ENCODE measurements around the gene BCAS3.
"Not testable (repeated sequence)": the region's sequence is repeated elsewhere in the genome, so short reads cannot be mapped to it uniquely, and the experiment has no call there.

Gene BCAS3

DNA sequence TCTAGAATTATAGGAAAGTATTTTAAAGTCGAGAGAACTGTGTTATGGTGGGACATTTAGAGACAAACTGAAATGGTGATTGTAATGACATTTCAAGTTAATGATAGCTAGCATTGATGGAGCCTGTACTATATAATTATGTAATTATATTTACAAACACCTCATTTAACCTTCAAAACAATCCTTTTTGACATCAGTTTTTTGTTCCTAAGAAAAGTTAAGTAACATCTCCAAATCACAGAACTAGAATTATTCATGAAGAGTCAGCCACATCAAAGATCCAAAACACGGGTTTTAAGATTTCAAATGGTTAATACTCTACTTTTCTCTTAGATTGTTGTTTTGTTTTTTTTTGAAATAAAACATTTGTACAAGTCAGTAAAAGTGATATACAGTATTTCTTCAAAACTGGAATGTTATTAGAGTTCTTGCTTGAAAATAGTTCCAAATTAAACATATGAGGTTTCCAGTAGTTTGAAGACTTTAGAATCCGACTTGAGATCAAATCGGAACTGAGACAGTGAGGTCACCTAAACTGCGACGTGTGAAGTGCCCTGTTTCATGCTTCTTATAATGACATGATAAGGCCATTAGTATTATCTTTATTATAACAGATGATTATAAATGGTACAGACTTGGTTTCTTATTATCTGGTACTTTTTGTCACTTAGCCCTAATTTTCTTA, 457.0 kb downstream of the BCAS3 start:
- no peak for DNase-seq

DNA sequence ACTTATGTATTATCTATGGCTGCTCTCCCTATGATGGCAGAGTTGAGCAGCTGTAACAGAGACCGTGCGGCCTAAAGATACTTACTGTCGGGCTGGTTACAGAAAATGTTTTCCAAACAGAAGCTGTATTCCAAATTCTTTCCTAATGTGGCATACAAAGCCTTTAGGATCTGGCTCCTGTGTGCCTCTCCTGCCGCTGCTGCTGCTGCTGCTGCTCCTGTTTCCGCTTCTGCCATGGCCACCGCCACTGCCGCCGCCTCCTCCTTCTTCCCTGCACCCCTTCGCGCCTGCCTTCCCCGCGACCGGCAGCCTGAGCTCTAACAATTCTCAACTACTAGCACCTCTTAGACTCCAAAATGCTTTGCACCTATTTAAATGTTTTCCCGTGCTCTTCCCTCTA, 458.1 kb downstream of the BCAS3 start:
- no peak for DNase-seq

DNA sequence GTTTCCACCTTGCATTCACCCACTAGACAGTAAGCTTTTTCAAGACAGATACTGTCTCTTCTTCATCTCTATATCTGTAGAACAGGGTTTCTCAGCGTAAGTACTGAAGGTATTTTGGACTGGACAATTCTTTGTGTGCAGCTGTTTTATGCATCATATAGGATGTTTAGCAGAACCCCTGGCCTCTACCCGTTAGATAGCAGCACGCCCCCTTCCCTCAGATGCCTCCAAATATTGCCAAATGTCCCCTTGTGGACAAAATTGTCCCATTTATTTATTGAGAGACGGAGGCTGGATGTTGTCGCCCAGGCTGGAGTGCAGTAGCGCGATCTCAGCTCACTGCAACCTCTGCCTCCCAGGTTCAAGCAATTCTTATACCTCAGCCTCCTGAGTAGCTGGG, 458.6 kb downstream of the BCAS3 start:
- no peak for DNase-seq

DNA sequence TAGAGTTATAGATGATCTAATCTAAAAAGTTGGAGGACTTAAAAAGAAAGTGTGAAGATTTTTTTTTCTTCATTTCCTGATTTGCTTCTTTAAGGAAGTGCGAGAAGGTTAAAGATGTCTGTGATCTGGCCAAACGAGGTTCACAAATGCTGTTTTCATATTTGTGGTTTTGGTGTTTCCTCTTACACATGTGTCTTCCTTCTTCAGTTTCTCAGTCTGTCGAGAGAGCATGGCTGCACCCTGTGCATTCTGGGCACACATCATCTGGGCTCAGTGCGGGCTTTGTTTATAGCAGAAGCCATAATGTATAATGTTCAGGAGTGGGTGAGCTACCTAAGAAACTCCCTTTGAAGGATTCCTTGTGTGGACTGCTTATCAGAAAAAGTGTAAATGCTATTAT, 461.6 kb downstream of the BCAS3 start:
- peak; percentile 77 for DNase-seq

DNA sequence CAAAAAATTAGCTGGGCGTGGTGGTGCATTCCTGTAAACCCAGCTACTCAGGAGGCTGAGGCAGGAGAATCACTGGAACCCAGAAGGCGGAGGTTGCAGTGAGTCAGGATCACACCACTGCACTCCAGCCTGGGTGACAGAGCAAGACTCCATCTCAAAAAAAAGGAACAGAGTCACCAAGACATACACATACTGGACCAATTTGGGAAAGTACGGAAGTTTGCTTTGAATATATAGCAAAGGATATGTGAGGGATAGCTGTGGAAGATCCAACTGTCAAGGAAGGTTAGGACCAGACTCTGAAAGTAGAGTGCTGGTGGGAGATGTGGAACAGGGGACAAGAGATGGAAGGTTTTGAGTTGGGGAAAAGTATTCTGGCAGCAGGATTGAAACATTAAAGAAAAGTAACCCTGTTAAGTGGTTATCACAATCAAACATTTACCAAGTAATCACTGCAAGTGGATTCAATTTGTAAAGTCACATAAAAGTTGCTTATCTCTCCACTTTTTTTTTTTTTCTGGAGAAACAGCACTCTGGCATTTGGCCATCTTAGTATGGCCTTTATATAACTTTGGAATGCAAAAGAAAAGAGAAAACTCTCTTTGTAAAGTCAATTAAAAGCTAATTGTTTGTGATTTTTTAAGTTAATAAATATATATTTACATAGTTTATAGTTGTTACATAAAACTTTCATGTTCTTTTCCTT, 462.6 kb downstream of the BCAS3 start:
- DNase-seq = no peak

DNA sequence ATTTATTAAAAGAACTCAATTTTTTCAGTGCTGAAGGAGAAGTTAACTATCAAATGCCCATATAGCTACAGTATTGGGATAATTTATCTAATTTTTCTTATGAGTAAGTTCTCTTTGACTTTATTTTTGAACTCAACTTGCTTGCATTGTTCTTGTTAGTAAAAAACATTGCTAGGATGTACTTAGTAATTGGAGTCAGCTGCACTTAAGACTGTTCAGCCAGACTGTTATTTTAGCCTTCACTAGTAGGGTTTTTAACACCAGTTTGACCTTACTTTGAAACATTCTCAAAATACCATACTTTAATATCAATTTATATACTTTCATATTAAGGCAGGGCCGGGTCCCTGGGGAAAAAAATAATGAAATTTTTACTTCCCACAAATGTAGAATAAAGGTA, 465.4 kb downstream of the BCAS3 start:
- no peak for DNase-seq

DNA sequence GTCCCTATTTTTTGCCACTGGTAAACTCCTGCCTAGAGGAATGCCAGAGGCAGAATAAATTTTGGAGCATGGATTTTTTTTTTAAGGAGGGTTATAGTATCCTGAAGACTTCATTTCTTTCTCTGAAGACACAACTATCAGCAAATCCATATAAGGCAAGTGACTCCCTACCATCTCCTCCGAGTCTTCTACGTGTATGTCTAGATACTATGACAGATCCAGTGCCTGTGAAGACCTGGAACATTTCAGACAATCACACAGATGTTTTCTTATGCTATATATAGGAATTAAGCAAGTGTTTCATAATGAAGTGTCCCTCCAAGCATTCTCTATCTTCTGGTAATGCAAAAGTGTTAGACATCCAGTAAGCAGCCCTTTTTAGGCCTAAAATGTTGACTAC, 466.5 kb downstream of the BCAS3 start:
- DNase-seq = no peak

DNA sequence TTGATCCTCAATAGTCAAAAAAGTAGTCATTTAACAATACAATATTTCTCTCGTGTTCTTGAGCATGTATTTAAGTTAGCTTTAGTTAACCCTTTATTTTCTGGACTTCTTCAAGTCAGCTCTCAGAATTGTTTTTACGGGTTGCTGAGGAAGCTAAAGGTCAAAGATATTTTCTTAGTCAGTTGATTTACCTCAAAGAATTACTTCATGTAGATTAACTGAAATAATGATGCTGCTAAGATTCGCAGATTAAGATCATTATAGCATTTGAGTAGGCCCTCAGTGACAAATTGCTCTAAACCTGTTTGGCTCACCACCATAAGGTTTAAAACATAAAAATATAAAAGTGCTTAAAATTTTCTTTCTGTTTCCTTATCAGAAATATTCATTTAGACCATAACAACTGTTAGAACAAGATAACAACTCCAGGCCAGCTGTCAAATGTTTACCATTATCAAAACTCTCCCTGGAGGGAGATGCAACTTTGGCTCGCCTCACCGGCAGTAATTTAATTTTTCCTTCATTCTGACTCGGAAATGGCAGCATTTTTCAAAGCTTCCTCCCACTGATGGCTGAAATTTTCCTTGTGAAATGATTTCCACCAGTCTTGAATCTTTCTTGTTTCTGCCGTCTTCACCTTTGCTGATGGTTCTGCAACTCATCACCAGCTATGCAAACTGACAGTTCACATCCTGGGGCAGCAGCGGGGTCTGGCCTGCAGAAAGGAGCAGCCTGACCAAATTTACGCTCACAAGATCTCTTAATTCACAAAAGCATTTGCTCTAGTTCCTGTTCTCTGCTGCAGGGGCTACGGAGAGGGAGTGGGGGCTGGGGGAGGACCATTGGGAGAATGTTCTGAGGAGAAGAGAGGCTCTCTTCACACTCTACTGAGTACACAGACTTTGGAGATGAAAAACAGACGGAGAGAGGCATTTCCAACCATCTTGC, 467.2 kb downstream of the BCAS3 start:
- DNase-seq = no peak

DNA sequence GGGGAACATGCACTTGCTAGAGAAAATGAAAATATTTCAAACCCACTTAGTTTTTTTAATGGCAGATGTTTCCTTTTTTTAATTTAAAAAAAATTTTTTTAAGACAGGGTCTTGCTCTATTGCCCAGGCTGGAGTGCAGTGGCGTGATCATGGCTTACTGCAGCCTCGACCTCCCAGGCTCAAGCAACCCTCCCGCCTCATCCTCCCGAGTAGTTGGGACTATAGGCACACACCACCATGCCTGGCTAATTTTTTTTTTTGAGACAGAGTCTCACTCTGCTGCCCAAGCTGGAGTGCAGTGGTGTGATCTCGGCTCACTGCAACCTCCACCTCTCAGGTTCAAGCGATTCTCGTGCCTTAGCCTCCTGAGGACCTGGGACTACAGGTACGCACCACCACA, 469.2 kb downstream of the BCAS3 start:
- not testable (repeated sequence) for DNase-seq

DNA sequence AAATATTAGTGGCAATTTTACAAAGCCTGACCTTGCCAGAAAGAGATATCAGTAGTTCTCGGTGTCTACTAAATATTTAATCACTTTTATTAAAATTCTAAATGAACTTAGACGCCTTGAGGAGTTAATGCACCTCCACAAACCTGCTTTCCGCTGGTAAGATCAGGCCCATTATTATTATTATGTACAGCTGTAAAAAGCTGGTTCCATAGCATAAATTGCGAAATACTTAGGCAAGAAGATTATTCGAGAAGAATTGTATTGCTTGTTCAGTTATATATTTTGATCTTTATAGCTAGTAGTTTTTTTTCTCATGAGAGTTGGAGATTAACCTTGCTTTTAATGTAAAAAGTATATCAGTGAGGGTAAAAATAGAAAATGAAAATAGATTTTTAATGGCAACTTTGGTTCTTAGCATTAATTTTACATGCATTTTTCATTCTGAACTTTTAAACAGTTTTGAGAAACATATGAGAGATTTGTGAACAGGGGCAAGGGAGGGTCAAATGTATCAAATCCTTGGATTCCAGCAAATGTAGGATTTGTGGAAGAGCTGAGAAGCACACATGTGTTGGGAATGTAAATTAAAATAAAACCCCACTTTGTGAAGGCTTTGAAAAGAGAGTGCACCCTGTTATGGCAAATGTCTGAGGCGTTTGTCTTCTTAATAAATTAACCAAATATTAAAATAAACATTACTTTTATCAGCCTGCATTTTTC, 471.6 kb downstream of the BCAS3 start:
- DNase-seq = no peak

DNA sequence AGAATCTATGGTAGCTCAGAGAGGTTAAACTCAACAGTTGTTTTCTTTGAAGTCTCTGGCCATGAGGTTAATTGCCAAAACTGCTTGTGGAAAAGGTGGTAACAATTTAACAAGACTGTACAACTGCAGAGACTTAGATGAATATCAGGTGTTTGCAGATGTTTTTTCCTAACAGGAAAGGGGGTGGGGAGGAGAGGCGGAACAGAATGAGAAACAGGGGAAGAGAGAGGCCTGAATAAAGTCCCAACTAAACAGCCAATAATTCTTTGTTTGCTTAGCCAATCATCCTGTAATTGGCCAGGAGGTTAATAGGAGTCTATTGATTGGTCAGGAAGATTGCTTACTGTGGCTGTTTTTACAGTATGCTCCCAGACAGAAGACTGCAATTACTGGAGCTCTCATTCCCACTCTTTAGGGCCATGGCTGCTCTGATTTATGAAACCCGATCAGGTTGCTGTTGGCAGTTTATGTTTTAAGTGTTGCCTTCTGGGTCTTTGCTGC, 472.3 kb downstream of the BCAS3 start:
- no peak for DNase-seq

DNA sequence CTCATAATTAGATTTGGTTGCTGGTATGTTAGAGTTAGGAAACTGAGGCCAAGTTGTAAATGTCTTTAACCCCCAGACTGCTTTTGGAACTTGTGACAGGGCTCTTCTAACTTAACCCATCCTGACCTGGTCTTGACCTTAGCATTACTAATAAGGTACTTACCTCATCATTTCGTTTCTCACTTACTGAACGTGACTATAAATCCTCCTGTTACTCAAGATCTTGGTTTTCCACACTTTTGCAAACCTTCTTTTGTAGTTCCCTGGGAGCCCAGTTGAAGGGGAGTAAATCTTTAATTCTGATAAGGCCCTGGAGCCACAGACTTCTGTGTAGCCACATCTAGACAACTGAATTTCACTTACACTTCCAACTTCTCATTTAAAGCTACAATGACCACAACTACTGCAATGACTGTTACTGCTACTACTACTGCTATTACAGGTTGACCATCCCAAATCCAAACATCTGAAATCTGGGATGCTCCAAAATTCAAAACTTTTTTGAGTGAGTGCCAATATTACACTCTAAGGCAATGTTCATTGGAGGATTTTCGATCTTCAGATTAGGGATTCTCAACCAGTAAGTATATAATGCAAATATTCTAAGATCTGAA, 473.1 kb downstream of the BCAS3 start:
- DNase-seq = no peak

DNA sequence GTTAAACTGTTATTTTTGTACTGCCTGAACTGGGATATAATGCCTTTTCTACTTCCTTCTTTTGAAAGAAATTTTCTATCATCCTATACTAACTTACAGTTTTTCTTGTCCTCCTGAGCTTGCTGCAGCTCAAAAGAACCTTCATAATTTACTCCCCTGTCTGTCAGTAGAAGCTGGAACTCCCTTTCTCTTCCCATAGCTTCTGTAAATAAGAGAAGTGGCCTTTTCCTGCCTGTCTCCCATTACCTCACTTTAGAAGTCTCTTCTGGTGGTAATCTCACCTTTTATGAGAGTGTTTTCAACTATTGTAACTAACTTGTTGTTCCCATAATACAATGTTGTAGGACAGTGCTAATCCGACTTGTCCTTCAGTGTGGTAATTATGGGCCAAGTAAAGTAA, 475.2 kb downstream of the BCAS3 start:
- no peak for DNase-seq

DNA sequence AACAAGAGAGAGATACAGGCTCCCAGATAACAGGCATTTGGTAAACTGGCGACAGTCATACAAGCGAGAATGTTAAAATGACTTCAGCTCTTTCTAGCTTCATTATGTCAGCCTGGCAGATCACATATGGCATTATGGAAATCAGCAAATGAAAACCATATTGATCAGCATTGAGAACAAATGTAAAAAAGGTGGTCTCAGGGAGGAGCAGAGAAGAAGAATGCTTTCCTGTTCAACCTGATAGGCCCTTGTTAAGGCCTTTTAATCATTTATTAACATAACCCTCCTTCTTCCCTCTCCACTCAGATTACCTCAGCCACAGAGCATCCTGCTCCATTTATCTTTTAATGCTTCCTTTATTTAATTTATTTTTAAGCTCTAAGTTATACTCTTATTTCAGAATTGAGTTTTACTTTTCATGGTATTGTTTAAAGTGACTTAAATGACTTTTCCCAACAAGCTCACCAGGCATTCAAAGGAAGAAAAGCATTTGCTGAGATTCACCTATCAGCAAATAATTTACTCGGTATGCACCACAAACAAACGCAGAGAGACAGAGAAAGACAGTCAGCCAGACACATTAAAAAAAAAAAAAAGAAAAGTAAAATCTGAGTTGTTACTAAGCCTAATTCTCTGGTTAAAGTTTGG, 478.1 kb downstream of the BCAS3 start:
- no peak for DNase-seq

DNA sequence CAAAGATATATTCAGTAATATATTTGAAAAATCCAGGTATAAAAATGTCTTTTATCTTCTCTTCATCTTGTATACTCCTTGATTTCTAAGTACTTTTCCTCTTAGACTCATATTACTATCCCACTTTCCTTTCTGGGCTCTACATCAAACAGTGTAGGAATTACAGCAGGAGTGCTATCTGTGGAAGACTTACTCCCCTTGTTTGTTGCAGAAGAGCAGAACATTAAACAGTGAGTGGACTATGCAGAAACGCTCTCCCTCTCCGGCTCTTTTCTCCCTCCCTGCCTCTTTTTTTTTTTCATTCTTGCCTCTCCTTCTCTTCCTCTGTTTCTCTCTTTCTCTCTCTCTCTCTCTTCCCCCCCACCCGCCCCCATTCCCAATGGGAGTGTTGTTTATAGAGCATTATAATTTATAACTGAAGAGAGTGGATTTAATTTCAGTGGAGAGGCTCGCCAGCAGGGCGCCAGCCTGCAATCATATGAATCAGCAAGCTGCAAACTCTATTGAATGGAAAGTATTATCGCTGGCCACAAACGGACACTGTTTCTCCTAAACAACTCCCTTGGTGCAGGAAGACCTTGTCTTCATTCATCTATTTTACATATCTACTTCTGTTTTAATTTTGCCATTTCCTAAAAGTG, 479.7 kb downstream of the BCAS3 start:
- no peak for DNase-seq

DNA sequence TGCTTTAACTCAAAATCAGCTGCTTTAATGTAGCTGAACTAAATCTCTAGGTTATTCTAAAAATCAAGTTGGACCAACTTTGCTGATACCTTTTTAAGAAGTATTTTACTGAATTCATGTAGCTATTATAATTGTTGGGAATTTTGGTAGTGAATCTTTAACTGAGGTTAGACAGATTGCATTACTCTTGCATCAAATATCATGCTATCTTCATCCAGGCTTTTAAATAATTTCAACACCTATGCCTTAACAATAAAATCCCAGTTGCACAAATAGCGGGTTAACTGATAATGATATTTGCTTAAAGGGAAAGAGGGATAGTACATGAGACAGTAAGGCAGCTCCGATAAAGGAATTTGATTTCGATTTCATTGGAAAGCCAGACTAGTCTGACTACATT, 480.7 kb downstream of the BCAS3 start:
- DNase-seq = no peak

DNA sequence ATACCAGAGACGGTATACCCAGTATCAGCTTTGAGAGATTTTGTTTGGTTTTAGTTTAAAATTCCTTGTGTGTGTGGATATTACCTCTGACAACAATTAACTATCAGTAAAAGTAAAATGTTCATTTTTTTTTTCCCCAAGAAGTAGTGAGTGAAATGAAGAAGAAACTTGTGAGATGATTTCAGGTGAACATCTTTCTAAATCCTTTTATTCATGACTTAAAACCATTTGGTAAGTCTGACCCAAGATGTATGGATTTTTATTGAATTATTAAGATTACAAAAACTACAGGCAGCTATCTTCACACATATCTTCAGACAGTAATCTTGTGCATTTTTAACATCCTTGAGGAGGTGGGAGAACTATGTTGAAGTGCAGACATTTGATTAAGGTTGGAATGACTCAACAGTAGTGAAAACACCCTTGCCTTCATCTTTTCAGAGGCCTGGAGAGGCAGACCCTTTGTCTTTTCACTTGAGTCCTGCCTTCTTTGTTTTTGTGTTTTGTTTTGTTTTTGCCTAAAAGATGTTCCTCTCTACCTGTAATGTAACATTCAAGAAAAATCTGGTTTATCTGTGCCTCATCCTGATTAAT, 481.7 kb downstream of the BCAS3 start:
- no peak for DNase-seq

DNA sequence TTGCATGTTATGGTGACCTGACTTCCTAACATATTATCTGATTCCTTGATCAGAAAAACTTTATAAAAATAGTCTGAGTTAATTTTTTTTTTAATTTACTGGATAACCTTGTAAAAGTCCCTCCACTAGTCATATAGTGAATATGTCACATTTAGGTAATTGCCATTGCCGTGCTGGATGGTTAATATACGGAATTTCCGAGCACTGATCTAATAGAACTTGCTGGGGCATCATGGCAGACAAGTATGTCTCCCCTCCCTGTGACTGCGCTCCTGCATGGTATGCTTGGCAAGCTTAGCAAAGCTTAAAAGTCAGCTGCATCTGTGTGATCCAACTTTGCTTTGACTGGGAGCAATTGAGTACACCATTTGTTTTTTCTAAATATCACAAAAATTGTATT, 482.6 kb downstream of the BCAS3 start:
- no peak for DNase-seq

DNA sequence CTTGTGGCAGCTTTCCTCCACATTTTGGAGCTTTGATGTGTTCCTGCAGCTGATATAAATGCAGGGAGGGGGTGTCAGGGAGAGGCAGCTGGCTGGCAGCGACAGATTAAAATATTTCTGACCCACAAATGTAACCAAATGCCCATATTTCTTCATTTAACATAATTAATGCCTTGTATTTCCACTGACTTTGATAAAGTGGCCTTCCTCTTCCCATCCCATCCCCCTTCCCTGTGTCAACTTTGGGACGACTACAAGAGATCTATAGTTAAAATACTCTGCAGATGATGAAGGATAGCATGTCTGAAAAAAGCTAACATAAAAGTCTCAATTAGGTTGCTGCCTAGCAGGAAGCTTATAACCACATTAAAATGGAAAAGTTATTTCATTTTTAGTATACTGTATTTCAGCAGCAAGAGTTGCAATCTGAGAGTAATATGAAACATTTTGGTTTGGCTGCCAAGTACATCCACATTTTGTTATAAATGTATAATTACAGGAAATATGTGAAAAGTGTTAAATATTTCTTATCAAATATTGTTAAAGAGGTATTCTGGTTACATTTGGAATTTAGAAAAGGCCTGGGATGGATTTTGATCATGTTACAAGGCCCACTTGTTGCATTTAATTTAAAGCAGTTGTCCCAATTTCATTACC, 483.3 kb downstream of the BCAS3 start:
- no peak for DNase-seq

DNA sequence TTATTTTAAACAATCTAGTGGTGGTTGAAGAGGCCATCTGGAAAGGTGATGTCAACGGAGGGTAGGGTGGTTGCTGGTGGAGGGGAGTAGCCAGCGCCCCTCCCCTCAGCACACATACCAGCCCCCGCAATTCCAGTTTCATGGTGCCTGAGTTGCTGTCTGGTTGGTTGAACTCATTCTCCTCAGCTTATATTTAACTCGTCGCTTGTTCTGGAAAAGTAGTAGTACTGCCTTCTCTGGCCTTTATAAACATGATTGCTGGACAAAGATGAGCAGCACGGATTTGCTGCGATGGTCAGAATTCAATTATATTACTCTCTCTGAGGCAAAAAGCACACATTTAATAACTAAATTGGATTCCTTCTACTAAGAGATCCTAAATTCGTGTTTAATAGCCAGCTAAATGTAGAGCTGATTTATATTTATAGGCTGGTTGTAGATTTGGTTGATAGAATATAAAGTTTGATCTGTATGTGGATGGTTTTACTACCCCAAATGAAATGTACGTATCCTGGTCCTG, 484.0 kb downstream of the BCAS3 start:
- DNase-seq = no peak
